ENCODE data around the gene ATP6AP1.
A peak's percentile ranks its signal among the peaks of the same experiment; 100 is the strongest.

Gene ATP6AP1

GRCh38 chrX:154403192-154403591 is 25.3 kb upstream of the ATP6AP1 start:
- H3K36me3 ChIP-seq (replicated peaks) = peaks cover 32% of the 10 kb centered on the region
- no peaks in the 10 kb centered on the region; the same call in 1 of the 2 replicates for H3K4me1 ChIP-seq
- DNase-seq (ENCODE audit: low spot score in 2 of 2) = no peak
- H3K9me3 ChIP-seq = no peaks in the 10 kb centered on the region
- no peak overlapping the region for H3K4me3 ChIP-seq
- in situ Hi-C loops (cut with MboI; ENCODE audit: low sequenced_read_pairs) = no loop called here
- H3K27me3 ChIP-seq (ENCODE audit: low read depth) = no peaks in the 10 kb centered on the region

DNA sequence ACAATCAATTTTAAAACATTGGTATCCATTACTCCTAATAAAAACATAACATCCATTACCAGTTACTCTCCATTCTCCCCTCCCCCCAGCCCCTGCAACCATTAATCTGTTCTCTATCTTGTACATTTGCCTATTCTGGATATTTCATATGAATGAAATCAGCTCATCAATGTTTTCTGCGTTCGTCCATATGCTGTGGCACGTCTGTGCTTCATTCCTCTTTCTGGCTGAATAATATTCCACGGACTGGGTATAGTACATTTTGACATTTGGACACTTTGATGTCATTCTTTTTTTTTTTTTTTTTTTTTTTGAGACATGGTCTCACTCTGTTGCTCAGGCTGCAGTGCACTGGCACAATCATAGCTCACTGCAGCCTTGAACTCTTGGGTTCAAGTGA is 24.6 kb upstream of the ATP6AP1 start:
- no peak for DNase-seq (ENCODE audit: low spot score in 2 of 2)
- Histone ChIP-seq H3K4me3 (no peak overlapping the region), H3K27me3 (ENCODE audit: low read depth) (no peaks in the 10 kb centered on the region), H3K36me3 (replicated peaks) (peaks cover 25% of the 10 kb centered on the region), H3K9me3 (no peaks in the 10 kb centered on the region), H3K4me1 (no peaks in the 10 kb centered on the region; the same call in 1 of the 2 replicates)
- in situ Hi-C loops (cut with MboI; ENCODE audit: low sequenced_read_pairs) = no loop called here

DNA sequence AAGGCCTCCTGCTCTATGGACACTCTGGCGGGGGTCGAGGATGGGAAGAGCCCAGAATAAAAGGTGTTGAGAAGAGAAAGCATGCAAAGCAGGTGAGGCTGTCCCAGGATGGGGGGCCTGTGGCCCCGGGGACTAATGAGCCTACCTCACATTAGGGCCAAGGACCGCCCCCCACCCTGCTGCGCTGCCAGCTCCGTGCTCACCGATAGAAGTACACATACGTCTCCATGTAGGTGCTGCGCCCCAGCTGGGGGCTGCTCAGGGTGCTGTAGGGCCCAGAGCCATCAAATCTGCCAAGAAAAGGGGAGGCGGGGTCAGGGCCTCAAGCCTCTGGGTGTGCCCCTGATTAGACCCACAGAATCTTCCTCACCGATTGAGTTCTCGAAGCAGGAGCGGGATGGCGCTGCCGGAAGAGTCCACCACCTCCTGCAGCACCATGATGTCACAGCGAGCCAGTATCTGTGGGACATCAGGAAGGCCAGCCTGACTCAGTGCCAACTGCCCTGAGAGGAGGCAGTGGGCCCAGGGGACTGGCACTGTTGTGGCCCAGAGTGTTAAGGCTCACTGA is 23.8 kb upstream of the ATP6AP1 start:
- no peak for DNase-seq (ENCODE audit: low spot score in 2 of 2)
- in situ Hi-C loops (cut with MboI; ENCODE audit: low sequenced_read_pairs) = no loop called here

DNA sequence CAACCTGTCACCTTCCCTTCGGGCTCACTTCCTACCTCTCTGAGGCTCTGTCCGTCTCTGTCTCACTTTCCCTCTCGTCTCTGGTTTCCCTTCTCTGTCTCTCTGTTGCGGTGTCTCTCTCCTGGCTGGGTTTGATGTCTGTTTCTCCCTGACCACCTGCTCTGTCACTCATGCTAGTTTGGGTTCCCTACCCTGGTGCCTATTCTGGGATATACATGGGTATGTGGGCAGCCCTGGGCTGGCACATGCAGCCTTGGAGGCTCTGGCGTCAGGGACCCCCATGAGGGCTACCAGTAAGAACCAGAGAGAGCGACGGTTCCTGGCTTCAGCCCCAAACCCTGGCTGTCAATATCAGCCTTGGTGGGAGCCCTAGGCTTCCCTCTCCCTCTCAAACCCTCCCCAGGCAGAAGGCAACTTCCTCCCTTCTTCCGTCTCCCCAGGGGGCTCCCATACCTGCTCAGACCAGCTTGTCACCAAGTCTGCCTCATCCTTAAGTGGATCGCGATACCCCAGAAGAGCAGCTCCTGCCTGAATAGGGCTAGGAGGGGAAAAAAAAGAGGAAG is 19.7 kb upstream of the ATP6AP1 start:
- in situ Hi-C loops (cut with MboI; ENCODE audit: low sequenced_read_pairs) = no loop called here
- Histone ChIP-seq H3K4me1 (peaks cover 10% of the 10 kb centered on the region), H3K27me3 (ENCODE audit: low read depth) (no peaks in the 10 kb centered on the region), H3K4me3 (no peak overlapping the region), H3K36me3 (replicated peaks) (peaks cover 16% of the 10 kb centered on the region), H3K9me3 (no peaks in the 10 kb centered on the region)
- DNase-seq (ENCODE audit: low spot score in 2 of 2) = no peak

More for the DNA sequence above, 23.8 kb upstream of the ATP6AP1 start:
- H3K4me3 ChIP-seq = no peak overlapping the region
- H3K36me3 ChIP-seq (replicated peaks) = peaks cover 17% of the 10 kb centered on the region
- no peaks in the 10 kb centered on the region for H3K9me3 ChIP-seq
- no peaks in the 10 kb centered on the region for H3K27me3 ChIP-seq (ENCODE audit: low read depth)
- H3K4me1 ChIP-seq = no peaks in the 10 kb centered on the region; the same call in 1 of the 2 replicates

DNA sequence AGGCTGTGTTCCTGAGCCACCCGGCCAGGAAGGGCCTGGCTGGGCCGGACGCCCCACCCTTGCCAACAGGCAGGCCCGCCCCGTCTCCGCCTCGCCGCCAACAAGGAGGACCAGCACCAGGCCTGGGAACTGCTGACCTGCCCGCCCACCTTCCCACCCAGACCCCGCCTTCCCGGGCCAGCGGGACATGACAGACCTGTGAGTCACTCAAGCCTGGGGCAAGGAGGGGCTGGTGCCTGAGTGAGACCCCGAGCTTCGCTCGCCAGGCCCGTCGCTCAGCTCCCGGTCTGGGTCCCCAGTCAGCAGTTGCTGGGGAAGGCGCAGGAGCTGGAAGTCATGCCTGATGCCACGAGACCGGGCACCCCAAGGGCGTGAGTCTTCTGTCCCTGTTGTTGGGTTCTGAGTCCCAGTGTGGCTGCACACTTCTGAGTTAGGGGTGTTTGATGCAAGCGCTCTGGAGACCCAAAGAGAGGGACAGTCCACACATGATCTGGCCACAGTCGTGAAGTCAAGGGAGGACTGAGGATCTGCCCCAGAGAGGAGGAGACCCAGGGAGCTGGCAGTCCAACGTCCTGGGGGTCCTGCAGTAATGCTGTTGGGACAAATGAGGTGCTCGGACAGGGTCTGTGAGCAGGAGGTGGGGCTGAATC is 19.1 kb upstream of the ATP6AP1 start, which contains the start of gene DNASE1L1:
TSS of gene DNASE1L1 (minus strand) at position 33 of the 650 bp plus-strand sequence. CDS start 3,686 bp downstream, outside the sequence.
- Histone ChIP-seq H3K9me3 (no peaks in the 10 kb centered on the region), H3K36me3 (replicated peaks) (peaks cover 21% of the 10 kb centered on the region), H3K4me1 (peaks cover 10% of the 10 kb centered on the region), H3K27me3 (ENCODE audit: low read depth) (no peaks in the 10 kb centered on the region), H3K4me3 (no peak within 1 kb of the TSS)
- in situ Hi-C loops (cut with MboI; ENCODE audit: low sequenced_read_pairs) = no loop called here
- peak in 1 of 2 experiments; percentile 67 for DNase-seq (ENCODE audit: low spot score in 2 of 2)

- peak overlapping the region; percentile 82 for H3K4me3 ChIP-seq
- no peaks in the 10 kb centered on the region for H3K27me3 ChIP-seq (ENCODE audit: low read depth)
- DNase-seq (ENCODE audit: low spot score in 2 of 2) = peak; percentile 77 to 88
- in situ Hi-C loops (cut with MboI; ENCODE audit: low sequenced_read_pairs) = no loop called here
- H3K36me3 ChIP-seq (replicated peaks) = peaks cover 27% of the 10 kb centered on the region
- H3K4me1 ChIP-seq = peaks cover 10% of the 10 kb centered on the region
- H3K9me3 ChIP-seq = no peaks in the 10 kb centered on the region
These were observed 16.5 kb upstream of the ATP6AP1 start for GRCh38 chrX:154411981-154412340.

- Histone ChIP-seq H3K27me3 (ENCODE audit: low read depth) (no peaks in the 10 kb centered on the region), H3K9me3 (no peaks in the 10 kb centered on the region), H3K36me3 (replicated peaks) (peaks cover 27% of the 10 kb centered on the region), H3K4me3 (peak overlapping the region; percentile 82), H3K4me1 (peaks cover 10% of the 10 kb centered on the region)
- in situ Hi-C loops (cut with MboI; ENCODE audit: low sequenced_read_pairs) = no loop called here
- no peak for DNase-seq (ENCODE audit: low spot score in 2 of 2)
These were observed 16.0 kb upstream of the ATP6AP1 start for GRCh38 chrX:154412468-154412867.

DNA sequence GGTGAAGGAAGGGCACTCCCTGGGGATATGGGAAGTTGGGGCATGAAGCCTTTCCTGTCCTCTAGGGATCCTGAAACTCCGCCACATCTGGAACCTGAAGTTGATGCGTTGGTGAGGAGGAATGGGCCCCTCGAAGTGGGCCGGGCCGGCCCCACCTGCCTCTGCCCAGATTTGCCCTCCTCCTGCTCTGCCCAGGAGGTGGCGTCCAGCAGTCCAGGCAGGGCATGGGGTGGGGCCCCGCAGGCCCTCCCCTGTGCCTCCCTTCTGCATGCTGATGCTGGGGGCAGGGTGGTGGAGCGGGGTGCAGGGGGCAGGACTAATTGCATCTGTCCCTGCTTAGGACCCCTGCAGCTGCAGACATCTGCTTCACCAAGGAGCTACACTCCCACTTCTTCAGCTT is 15.3 kb upstream of the ATP6AP1 start:
- Histone ChIP-seq H3K4me3 (no peak overlapping the region), H3K4me1 (peaks cover 10% of the 10 kb centered on the region), H3K9me3 (no peaks in the 10 kb centered on the region), H3K36me3 (replicated peaks) (peaks cover 27% of the 10 kb centered on the region), H3K27me3 (ENCODE audit: low read depth) (no peaks in the 10 kb centered on the region)
- in situ Hi-C loops (cut with MboI; ENCODE audit: low sequenced_read_pairs) = no loop called here
- DNase-seq (ENCODE audit: low spot score in 2 of 2) = no peak

- Histone ChIP-seq H3K9me3 (no peaks in the 10 kb centered on the region), H3K27me3 (ENCODE audit: low read depth) (no peaks in the 10 kb centered on the region), H3K36me3 (replicated peaks) (peaks cover 40% of the 10 kb centered on the region), H3K4me1 (peaks cover 6% of the 10 kb centered on the region), H3K4me3 (no peak overlapping the region)
- in situ Hi-C loops (cut with MboI; ENCODE audit: low sequenced_read_pairs) = no loop called here
- DNase-seq (ENCODE audit: low spot score in 2 of 2) = no peak
These were observed 11.3 kb upstream of the ATP6AP1 start for GRCh38 chrX:154417157-154417556.

DNA sequence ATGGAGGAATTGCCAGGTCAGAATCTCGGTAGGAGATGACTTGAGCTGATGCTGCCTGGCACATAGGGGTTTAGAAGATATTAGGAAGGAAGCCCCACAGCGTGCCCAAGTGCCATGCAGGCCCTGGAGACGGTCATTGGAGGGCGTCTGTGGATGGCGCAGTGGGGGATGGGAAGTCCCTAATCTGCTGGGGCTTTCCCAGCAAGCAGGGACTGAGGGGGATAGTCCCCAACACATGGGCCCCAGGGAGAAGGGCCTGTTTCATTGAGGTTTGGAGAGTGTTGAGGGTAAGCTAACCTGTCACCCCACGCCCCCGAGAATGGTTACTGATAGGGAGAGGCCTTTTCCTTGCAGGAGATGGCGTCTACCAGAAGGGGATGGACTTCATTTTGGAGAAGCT is 9.3 kb upstream of the ATP6AP1 start:
- no peaks in the 10 kb centered on the region for H3K27me3 ChIP-seq (ENCODE audit: low read depth)

GRCh38 chrX:154419688-154420401 is 8.6 kb upstream of the ATP6AP1 start:
- DNase-seq (ENCODE audit: low spot score in 2 of 2) = no peak
- in situ Hi-C loops (cut with MboI; ENCODE audit: low sequenced_read_pairs) = no loop called here
- Histone ChIP-seq H3K4me1 (no peaks in the 10 kb centered on the region), H3K36me3 (replicated peaks) (peaks cover 22% of the 10 kb centered on the region), H3K9me3 (no peaks in the 10 kb centered on the region), H3K4me3 (no peak overlapping the region), H3K27me3 (ENCODE audit: low read depth) (no peaks in the 10 kb centered on the region)

More for the DNA sequence above, 9.3 kb upstream of the ATP6AP1 start:
- DNase-seq (ENCODE audit: low spot score in 2 of 2) = no peak
- H3K4me3 ChIP-seq = no peak overlapping the region
- H3K4me1 ChIP-seq = no peaks in the 10 kb centered on the region
- H3K36me3 ChIP-seq (replicated peaks) = peaks cover 22% of the 10 kb centered on the region
- in situ Hi-C loops (cut with MboI; ENCODE audit: low sequenced_read_pairs) = no loop called here
- no peaks in the 10 kb centered on the region for H3K9me3 ChIP-seq

DNA sequence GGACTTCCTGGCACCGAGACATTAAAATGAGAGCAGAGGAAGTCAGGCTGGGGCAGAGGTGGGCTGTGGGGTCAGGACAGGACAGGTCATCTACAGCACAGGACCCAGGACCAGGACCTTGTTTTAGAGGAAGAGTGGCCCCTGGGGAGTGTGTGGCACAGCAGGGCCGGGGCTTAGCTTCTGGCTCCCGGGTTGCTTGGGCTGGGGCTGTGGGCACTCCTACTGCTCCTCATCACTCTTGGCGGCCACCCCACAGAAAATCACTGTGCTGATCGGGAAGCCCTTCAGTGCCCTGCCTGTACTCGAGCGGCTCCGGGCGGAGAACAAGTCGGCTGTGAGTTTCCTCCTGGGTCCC is 8.1 kb upstream of the ATP6AP1 start:
- no peaks in the 10 kb centered on the region for H3K9me3 ChIP-seq
- in situ Hi-C loops (cut with MboI; ENCODE audit: low sequenced_read_pairs) = no loop called here
- DNase-seq (ENCODE audit: low spot score in 2 of 2) = no peak
- H3K4me1 ChIP-seq = no peaks in the 10 kb centered on the region
- no peak overlapping the region for H3K4me3 ChIP-seq
- no peaks in the 10 kb centered on the region for H3K27me3 ChIP-seq (ENCODE audit: low read depth)
- H3K36me3 ChIP-seq (replicated peaks) = peaks cover 19% of the 10 kb centered on the region

- no peaks in the 10 kb centered on the region for H3K27me3 ChIP-seq (ENCODE audit: low read depth)
- in situ Hi-C loops (cut with MboI; ENCODE audit: low sequenced_read_pairs) = no loop called here
- H3K4me1 ChIP-seq = peaks cover 16% of the 10 kb centered on the region
- peaks cover 13% of the 10 kb centered on the region for H3K36me3 ChIP-seq (replicated peaks)
- H3K9me3 ChIP-seq = no peaks in the 10 kb centered on the region
- DNase-seq (ENCODE audit: low spot score in 2 of 2) = no peak
- no peak overlapping the region; the same call in 1 of the 2 replicates for H3K4me3 ChIP-seq
These were observed 1.3 kb upstream of the ATP6AP1 start for GRCh38 chrX:154426916-154427770.

Measured in HAP-1 (cell line).